ENCODE results near the gene MCF2L2. TPM values are rescaled to one million over a fixed set of nuclear protein-coding genes. Genes with fewer than 3 reads are reported as not detected.

The MCF2L2 gene
- total and polyA plus RNA-seq, 2 of the 13 experiments (the other 11 are each of a cell fraction or from before 2014, with no cell fraction given), result not detected

DNA sequence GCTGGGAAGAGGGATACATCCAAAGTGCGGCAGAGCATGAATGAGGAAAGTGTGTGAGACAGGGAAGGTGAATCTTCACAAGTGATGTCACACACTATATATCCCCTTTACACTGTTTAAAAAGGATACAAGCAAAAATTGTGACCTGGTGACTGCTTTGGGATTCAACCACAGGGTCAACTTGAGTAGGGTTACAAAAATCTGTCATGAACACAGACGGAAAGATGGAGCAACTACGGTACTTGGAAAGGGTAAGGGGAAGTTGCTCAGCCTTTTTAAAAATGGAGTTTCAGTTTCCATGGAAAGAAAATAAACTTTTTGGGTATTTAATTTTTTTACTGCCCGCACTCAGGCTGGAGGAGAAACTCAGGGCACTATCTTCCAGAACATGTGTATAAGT lies 115.1 kb downstream of the MCF2L2 start (continued):
- TF ChIP-seq, protein P1, sequence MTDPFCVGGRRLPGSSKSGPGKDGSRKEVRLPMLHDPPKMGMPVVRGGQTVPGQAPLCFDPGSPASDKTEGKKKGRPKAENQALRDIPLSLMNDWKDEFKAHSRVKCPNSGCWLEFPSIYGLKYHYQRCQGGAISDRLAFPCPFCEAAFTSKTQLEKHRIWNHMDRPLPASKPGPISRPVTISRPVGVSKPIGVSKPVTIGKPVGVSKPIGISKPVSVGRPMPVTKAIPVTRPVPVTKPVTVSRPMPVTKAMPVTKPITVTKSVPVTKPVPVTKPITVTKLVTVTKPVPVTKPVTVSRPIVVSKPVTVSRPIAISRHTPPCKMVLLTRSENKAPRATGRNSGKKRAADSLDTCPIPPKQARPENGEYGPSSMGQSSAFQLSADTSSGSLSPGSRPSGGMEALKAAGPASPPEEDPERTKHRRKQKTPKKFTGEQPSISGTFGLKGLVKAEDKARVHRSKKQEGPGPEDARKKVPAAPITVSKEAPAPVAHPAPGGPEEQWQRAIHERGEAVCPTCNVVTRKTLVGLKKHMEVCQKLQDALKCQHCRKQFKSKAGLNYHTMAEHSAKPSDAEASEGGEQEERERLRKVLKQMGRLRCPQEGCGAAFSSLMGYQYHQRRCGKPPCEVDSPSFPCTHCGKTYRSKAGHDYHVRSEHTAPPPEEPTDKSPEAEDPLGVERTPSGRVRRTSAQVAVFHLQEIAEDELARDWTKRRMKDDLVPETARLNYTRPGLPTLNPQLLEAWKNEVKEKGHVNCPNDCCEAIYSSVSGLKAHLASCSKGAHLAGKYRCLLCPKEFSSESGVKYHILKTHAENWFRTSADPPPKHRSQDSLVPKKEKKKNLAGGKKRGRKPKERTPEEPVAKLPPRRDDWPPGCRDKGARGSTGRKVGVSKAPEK (CRISPR knock-in tag; IDR thresholded peaks at IDR 0.05; ENCODE audit: borderline replicate concordance), result no peak

DNA sequence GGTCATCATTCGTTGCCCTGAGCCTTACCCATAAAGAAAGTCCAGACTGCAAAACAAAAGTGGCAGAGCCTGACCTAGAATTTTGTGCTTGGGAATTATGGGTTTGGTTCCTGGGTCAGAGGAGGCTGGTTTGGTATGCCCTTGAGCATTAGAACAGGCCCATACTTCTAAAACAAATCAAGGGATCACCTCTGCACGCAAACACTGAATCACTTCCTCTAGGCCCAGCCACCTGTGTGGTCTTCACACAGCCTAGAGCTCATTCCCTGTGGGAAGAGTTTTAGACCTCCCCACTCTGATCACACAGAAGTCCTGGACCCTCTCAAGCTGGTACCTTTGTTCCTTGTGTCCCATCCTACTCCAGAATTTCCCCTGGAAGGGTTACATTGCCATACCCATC lies 116.0 kb downstream of the MCF2L2 start:
- intact Hi-C loops (cut with micrococcal nuclease; ENCODE audit: unreplicated experiment), result no loop called here
- FAIRE-seq (no peak), ATAC-seq (no peak), DNase-seq (ENCODE audit: low spot score) (no peak)
- Histone ChIP-seq H3K4me2 (ENCODE audit: low read depth, low read length) (no peak overlapping the region), H4K20me1 (ENCODE audit: insufficient read depth, low read length) (no peaks in the 10 kb centered on the region), H3K27ac (ENCODE audit: extremely low read length, insufficient read depth, low read length) (no peak overlapping the region), H2AFZ (ENCODE audit: low read length) (no peak overlapping the region), H3K9ac (ENCODE audit: insufficient read depth, low read depth, low read length) (no peak overlapping the region), H3K27me3 (ENCODE audit: control insufficient read depth in 1 of 2, insufficient read depth in 2 of 2, low read length in 2 of 2) (peaks cover 2 to 11% of the 10 kb centered on the region in 2 experiments; a peak in 2 of 5 replicates), H3K79me2 (ENCODE audit: insufficient read depth, low read length) (no peaks in the 10 kb centered on the region), H3K36me3 (replicated peaks in 1 of 2; ENCODE audit: control insufficient read depth in 1 of 2, insufficient read depth in 2 of 2, low read length in 2 of 2) (no peaks in the 10 kb centered on the region), H3K9me3 (ENCODE audit: low read length) (no peaks in the 10 kb centered on the region), H3K4me3 (replicated peaks in 1 of 3; ENCODE audit: insufficient read depth in 1 of 3, low read depth in 2 of 3, low read length in 3 of 3) (no peak overlapping the region), H3K4me1 (ENCODE audit: insufficient read depth, low read length) (peaks cover 11% of the 10 kb centered on the region)
- no TSS peak for BruUV-seq (replicated peaks)
- in situ Hi-C loops (cut with HindIII; ENCODE audit: extremely low pct_ligation_motif_present, low pct_unique_long_range_greater_than_20kb), result no loop called here
- ChIA-PET POLR2A (no interaction called here), CTCF (ENCODE audit: low intra/inter-chr PET ratio, low total read pairs) (no interaction called here)
- 68% methylated on average over 2 of the region's 2 CpGs for WGBS (ENCODE audit: low lambda C conversion rate)
- no peak for TF ChIP-seq SIX1 (CRISPR knock-in tag; IDR thresholded peaks at IDR 0.05; ENCODE audit: borderline replicate concordance)
- TF ChIP-seq, protein P2, sequence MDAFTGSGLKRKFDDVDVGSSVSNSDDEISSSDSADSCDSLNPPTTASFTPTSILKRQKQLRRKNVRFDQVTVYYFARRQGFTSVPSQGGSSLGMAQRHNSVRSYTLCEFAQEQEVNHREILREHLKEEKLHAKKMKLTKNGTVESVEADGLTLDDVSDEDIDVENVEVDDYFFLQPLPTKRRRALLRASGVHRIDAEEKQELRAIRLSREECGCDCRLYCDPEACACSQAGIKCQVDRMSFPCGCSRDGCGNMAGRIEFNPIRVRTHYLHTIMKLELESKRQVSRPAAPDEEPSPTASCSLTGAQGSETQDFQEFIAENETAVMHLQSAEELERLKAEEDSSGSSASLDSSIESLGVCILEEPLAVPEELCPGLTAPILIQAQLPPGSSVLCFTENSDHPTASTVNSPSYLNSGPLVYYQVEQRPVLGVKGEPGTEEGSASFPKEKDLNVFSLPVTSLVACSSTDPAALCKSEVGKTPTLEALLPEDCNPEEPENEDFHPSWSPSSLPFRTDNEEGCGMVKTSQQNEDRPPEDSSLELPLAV (CRISPR knock-in tag; conservative IDR thresholded peaks at IDR 0.05; ENCODE audit: low read depth), result no peak
- no peak for TF ChIP-seq KLF6 (CRISPR knock-in tag; IDR thresholded peaks at IDR 0.05)
- TF ChIP-seq, protein P3, sequence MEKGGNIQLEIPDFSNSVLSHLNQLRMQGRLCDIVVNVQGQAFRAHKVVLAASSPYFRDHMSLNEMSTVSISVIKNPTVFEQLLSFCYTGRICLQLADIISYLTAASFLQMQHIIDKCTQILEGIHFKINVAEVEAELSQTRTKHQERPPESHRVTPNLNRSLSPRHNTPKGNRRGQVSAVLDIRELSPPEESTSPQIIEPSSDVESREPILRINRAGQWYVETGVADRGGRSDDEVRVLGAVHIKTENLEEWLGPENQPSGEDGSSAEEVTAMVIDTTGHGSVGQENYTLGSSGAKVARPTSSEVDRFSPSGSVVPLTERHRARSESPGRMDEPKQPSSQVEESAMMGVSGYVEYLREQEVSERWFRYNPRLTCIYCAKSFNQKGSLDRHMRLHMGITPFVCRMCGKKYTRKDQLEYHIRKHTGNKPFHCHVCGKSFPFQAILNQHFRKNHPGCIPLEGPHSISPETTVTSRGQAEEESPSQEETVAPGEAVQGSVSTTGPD (CRISPR knock-in tag; IDR thresholded peaks at IDR 0.05), result no peak
- TF ChIP-seq GABPB1 (CRISPR knock-in tag; IDR thresholded peaks at IDR 0.05), result no peak
- no peak for TF ChIP-seq NR3C1 (CRISPR knock-in tag; IDR thresholded peaks at IDR 0.05)
- no peak for TF ChIP-seq SRY (CRISPR knock-in tag; IDR thresholded peaks at IDR 0.05)
- TF ChIP-seq CBFB (CRISPR knock-in tag; IDR thresholded peaks at IDR 0.05), result no peak
- no peak for TF ChIP-seq KLF15 (CRISPR knock-in tag; IDR thresholded peaks at IDR 0.05; ENCODE audit: borderline replicate concordance)
- TF ChIP-seq RFXANK (CRISPR knock-in tag; IDR thresholded peaks at IDR 0.05), result no peak
- TF ChIP-seq ZNF510 (CRISPR knock-in tag; IDR thresholded peaks at IDR 0.05; ENCODE audit: low read depth), result no peak
- TF ChIP-seq ZNF816 (CRISPR knock-in tag; IDR thresholded peaks at IDR 0.05; ENCODE audit: borderline replicate concordance), result no peak
- TF ChIP-seq IKZF4 (CRISPR knock-in tag; IDR thresholded peaks at IDR 0.05; ENCODE audit: borderline replicate concordance, low read depth, not compliant biosample characterization), result no peak
- TF ChIP-seq, protein P4, sequence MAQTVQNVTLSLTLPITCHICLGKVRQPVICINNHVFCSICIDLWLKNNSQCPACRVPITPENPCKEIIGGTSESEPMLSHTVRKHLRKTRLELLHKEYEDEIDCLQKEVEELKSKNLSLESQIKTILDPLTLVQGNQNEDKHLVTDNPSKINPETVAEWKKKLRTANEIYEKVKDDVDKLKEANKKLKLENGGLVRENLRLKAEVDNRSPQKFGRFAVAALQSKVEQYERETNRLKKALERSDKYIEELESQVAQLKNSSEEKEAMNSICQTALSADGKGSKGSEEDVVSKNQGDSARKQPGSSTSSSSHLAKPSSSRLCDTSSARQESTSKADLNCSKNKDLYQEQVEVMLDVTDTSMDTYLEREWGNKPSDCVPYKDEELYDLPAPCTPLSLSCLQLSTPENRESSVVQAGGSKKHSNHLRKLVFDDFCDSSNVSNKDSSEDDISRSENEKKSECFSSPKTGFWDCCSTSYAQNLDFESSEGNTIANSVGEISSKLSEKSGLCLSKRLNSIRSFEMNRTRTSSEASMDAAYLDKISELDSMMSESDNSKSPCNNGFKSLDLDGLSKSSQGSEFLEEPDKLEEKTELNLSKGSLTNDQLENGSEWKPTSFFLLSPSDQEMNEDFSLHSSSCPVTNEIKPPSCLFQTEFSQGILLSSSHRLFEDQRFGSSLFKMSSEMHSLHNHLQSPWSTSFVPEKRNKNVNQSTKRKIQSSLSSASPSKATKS (CRISPR knock-in tag; IDR thresholded peaks at IDR 0.05), result no peak
- TF ChIP-seq ZNF570 (CRISPR knock-in tag; IDR thresholded peaks at IDR 0.05; ENCODE audit: borderline replicate concordance), result no peak
- TF ChIP-seq IKZF1 (IDR thresholded peaks at IDR 0.05), result no peak

All from HepG2 (cell line).